Measurements from ENCODE around the gene MTA1.
A peak's percentile ranks its signal among the peaks of the same experiment; 100 is the strongest.

Gene MTA1

GRCh38 chr14:105422695-105423487 lies 3.3 kb downstream of the MTA1 start:
- no peak overlapping the region for H3K27ac ChIP-seq (ENCODE audit: low read length)
- H3K27me3 ChIP-seq (ENCODE audit: insufficient read depth, low read length) = 0 out of 2 replicates have a peak, but pooled peaks cover 7% of the 10 kb centered on the region
- H3K9me3 ChIP-seq (ENCODE audit: insufficient read depth, low read depth, low read length) = no peaks in the 10 kb centered on the region
- H3K36me3 ChIP-seq (ENCODE audit: insufficient read depth, low read depth, low read length) = peaks cover 43% of the 10 kb centered on the region
- peaks cover 3% of the 10 kb centered on the region; the same call in 1 of the 2 replicates for H3K4me1 ChIP-seq (ENCODE audit: insufficient read depth, low read length)
- no peak overlapping the region for H3K4me3 ChIP-seq (ENCODE audit: low read length)
- no peak overlapping the region for H3K9ac ChIP-seq (ENCODE audit: low read depth, low read length)

GRCh38 chr14:105423488-105424195 lies 4.0 kb downstream of the MTA1 start:
- Histone ChIP-seq H3K9me3 (ENCODE audit: insufficient read depth, low read depth, low read length) (no peaks in the 10 kb centered on the region), H3K27me3 (ENCODE audit: insufficient read depth, low read length) (0 out of 2 replicates have a peak, but pooled peaks cover 4% of the 10 kb centered on the region), H3K36me3 (ENCODE audit: insufficient read depth, low read depth, low read length) (peaks cover 50% of the 10 kb centered on the region), H3K4me3 (ENCODE audit: low read length) (no peak overlapping the region), H3K27ac (ENCODE audit: low read length) (no peak overlapping the region), H3K9ac (ENCODE audit: low read depth, low read length) (no peak overlapping the region), H3K4me1 (ENCODE audit: insufficient read depth, low read length) (peaks cover 3% of the 10 kb centered on the region; the same call in 1 of the 2 replicates)

- Histone ChIP-seq H3K4me3 (ENCODE audit: low read length) (no peak overlapping the region), H3K27ac (ENCODE audit: low read length) (no peak overlapping the region), H3K9me3 (ENCODE audit: insufficient read depth, low read depth, low read length) (no peaks in the 10 kb centered on the region), H3K9ac (ENCODE audit: low read depth, low read length) (no peak overlapping the region), H3K27me3 (ENCODE audit: insufficient read depth, low read length) (no peaks in the 10 kb centered on the region), H3K36me3 (ENCODE audit: insufficient read depth, low read depth, low read length) (peaks cover 54% of the 10 kb centered on the region), H3K4me1 (ENCODE audit: insufficient read depth, low read length) (peaks cover 3% of the 10 kb centered on the region; the same call in 1 of the 2 replicates)
Observed at GRCh38 chr14:105424861-105425260, 5.2 kb downstream of the MTA1 start.

GRCh38 chr14:105425823-105426247 lies 6.2 kb downstream of the MTA1 start:
- no peak overlapping the region for H3K9ac ChIP-seq (ENCODE audit: low read depth, low read length)
- no peak overlapping the region for H3K27ac ChIP-seq (ENCODE audit: low read length)
- H3K27me3 ChIP-seq (ENCODE audit: insufficient read depth, low read length) = no peaks in the 10 kb centered on the region
- H3K4me1 ChIP-seq (ENCODE audit: insufficient read depth, low read length) = peaks cover 3% of the 10 kb centered on the region; the same call in 1 of the 2 replicates
- H3K4me3 ChIP-seq (ENCODE audit: low read length) = no peak overlapping the region
- no peaks in the 10 kb centered on the region for H3K9me3 ChIP-seq (ENCODE audit: insufficient read depth, low read depth, low read length)
- H3K36me3 ChIP-seq (ENCODE audit: insufficient read depth, low read depth, low read length) = peaks cover 64% of the 10 kb centered on the region

GRCh38 chr14:105426416-105427130 lies 6.9 kb downstream of the MTA1 start:
- H3K4me1 ChIP-seq (ENCODE audit: insufficient read depth, low read length) = no peaks in the 10 kb centered on the region; the same call in 1 of the 2 replicates
- no peaks in the 10 kb centered on the region for H3K9me3 ChIP-seq (ENCODE audit: insufficient read depth, low read depth, low read length)
- no peak overlapping the region for H3K9ac ChIP-seq (ENCODE audit: low read depth, low read length)
- H3K4me3 ChIP-seq (ENCODE audit: low read length) = no peak overlapping the region
- no peaks in the 10 kb centered on the region for H3K27me3 ChIP-seq (ENCODE audit: insufficient read depth, low read length)
- no peak overlapping the region for H3K27ac ChIP-seq (ENCODE audit: low read length)
- H3K36me3 ChIP-seq (ENCODE audit: insufficient read depth, low read depth, low read length) = peaks cover 70% of the 10 kb centered on the region

- no peak overlapping the region for H3K27ac ChIP-seq (ENCODE audit: low read length)
- H3K27me3 ChIP-seq (ENCODE audit: insufficient read depth, low read length) = no peaks in the 10 kb centered on the region
- no peaks in the 10 kb centered on the region for H3K9me3 ChIP-seq (ENCODE audit: insufficient read depth, low read depth, low read length)
- no peaks in the 10 kb centered on the region for H3K4me1 ChIP-seq (ENCODE audit: insufficient read depth, low read length)
- no peak overlapping the region for H3K4me3 ChIP-seq (ENCODE audit: low read length)
- no peak overlapping the region for H3K9ac ChIP-seq (ENCODE audit: low read depth, low read length)
- peaks cover 64% of the 10 kb centered on the region for H3K36me3 ChIP-seq (ENCODE audit: insufficient read depth, low read depth, low read length)
Observed at GRCh38 chr14:105427412-105427811, 7.8 kb downstream of the MTA1 start.

GRCh38 chr14:105427936-105428485 lies 8.4 kb downstream of the MTA1 start:
- H3K9ac ChIP-seq (ENCODE audit: low read depth, low read length) = no peak overlapping the region
- no peaks in the 10 kb centered on the region for H3K9me3 ChIP-seq (ENCODE audit: insufficient read depth, low read depth, low read length)

GRCh38 chr14:105430042-105430441 lies 10.4 kb downstream of the MTA1 start:
- Histone ChIP-seq H3K27ac (ENCODE audit: low read length) (no peak overlapping the region), H3K4me3 (ENCODE audit: low read length) (no peak overlapping the region), H3K4me1 (ENCODE audit: insufficient read depth, low read length) (peaks cover 3% of the 10 kb centered on the region; the same call in 1 of the 2 replicates), H3K9me3 (ENCODE audit: insufficient read depth, low read depth, low read length) (no peaks in the 10 kb centered on the region), H3K9ac (ENCODE audit: low read depth, low read length) (no peak overlapping the region), H3K36me3 (ENCODE audit: insufficient read depth, low read depth, low read length) (peaks cover 55% of the 10 kb centered on the region), H3K27me3 (ENCODE audit: insufficient read depth, low read length) (no peaks in the 10 kb centered on the region)

More at GRCh38 chr14:105427936-105428485, 8.4 kb downstream of the MTA1 start:
- Histone ChIP-seq H3K4me1 (ENCODE audit: insufficient read depth, low read length) (peaks cover 3% of the 10 kb centered on the region; the same call in 1 of the 2 replicates), H3K4me3 (ENCODE audit: low read length) (no peak overlapping the region), H3K36me3 (ENCODE audit: insufficient read depth, low read depth, low read length) (peaks cover 65% of the 10 kb centered on the region), H3K27ac (ENCODE audit: low read length) (no peak overlapping the region), H3K27me3 (ENCODE audit: insufficient read depth, low read length) (no peaks in the 10 kb centered on the region)

- H3K9ac ChIP-seq (ENCODE audit: low read depth, low read length) = no peak overlapping the region
- peaks cover 50% of the 10 kb centered on the region for H3K36me3 ChIP-seq (ENCODE audit: insufficient read depth, low read depth, low read length)
- no peaks in the 10 kb centered on the region for H3K27me3 ChIP-seq (ENCODE audit: insufficient read depth, low read length)
- H3K9me3 ChIP-seq (ENCODE audit: insufficient read depth, low read depth, low read length) = no peaks in the 10 kb centered on the region
- no peak overlapping the region for H3K4me3 ChIP-seq (ENCODE audit: low read length)
- no peak overlapping the region for H3K27ac ChIP-seq (ENCODE audit: low read length)
- peaks cover 3% of the 10 kb centered on the region; the same call in 1 of the 2 replicates for H3K4me1 ChIP-seq (ENCODE audit: insufficient read depth, low read length)
Observed at GRCh38 chr14:105430565-105430964, 10.9 kb downstream of the MTA1 start.

- no peaks in the 10 kb centered on the region for H3K9me3 ChIP-seq (ENCODE audit: insufficient read depth, low read depth, low read length)
- H3K9ac ChIP-seq (ENCODE audit: low read depth, low read length) = no peak overlapping the region
- H3K36me3 ChIP-seq (ENCODE audit: insufficient read depth, low read depth, low read length) = peaks cover 49% of the 10 kb centered on the region
- no peak overlapping the region for H3K4me3 ChIP-seq (ENCODE audit: low read length)
- no peaks in the 10 kb centered on the region for H3K27me3 ChIP-seq (ENCODE audit: insufficient read depth, low read length)
- peaks cover 3% of the 10 kb centered on the region; the same call in 1 of the 2 replicates for H3K4me1 ChIP-seq (ENCODE audit: insufficient read depth, low read length)
- H3K27ac ChIP-seq (ENCODE audit: low read length) = no peak overlapping the region
Observed at GRCh38 chr14:105431256-105431655, 11.6 kb downstream of the MTA1 start.

GRCh38 chr14:105432657-105433056 lies 13.0 kb downstream of the MTA1 start:
- no peaks in the 10 kb centered on the region for H3K9me3 ChIP-seq (ENCODE audit: insufficient read depth, low read depth, low read length)
- H3K27me3 ChIP-seq (ENCODE audit: insufficient read depth, low read length) = no peaks in the 10 kb centered on the region
- H3K9ac ChIP-seq (ENCODE audit: low read depth, low read length) = 0 out of 2 replicates have a peak overlapping the region, but pooled peaks have one; percentile 7
- H3K36me3 ChIP-seq (ENCODE audit: insufficient read depth, low read depth, low read length) = peaks cover 38% of the 10 kb centered on the region
- H3K4me3 ChIP-seq (ENCODE audit: low read length) = no peak overlapping the region
- H3K27ac ChIP-seq (ENCODE audit: low read length) = no peak overlapping the region
- H3K4me1 ChIP-seq (ENCODE audit: insufficient read depth, low read length) = peaks cover 3% of the 10 kb centered on the region; the same call in 1 of the 2 replicates

Data from iPS-20b (cell line).